ENCODE measurements around the gene GSTO1. TPM values are rescaled to one million over a fixed set of nuclear protein-coding genes. Genes with fewer than 3 reads are reported as not detected.

The GSTO1 gene
- total RNA-seq, 1 experiment from 2014 or later, result 126 TPM

- no peak overlapping the region for H3K27ac ChIP-seq (ENCODE audit: low read depth, low read length, poor library complexity, severe bottlenecking)
- H3K4me3 ChIP-seq (ENCODE audit: low read depth, low read length, poor library complexity, severe bottlenecking), result no peak overlapping the region
- H3K36me3 ChIP-seq (ENCODE audit: insufficient read depth, low read length, poor library complexity, severe bottlenecking), result no peaks in the 10 kb centered on the region
- H3K27me3 ChIP-seq (replicated peaks; ENCODE audit: insufficient read depth, low read depth, low read length, poor library complexity), result no peaks in the 10 kb centered on the region
- H3K4me1 ChIP-seq (ENCODE audit: insufficient read depth, low read length, poor library complexity, severe bottlenecking), result no peaks in the 10 kb centered on the region
- BruUV-seq (replicated peaks), result no TSS peak
- TF ChIP-seq CTCF (conservative IDR thresholded peaks at IDR 0.05; ENCODE audit: low read depth, low read length) (no peak), EZH2 (IDR thresholded peaks at IDR 0.05; ENCODE audit: borderline replicate concordance, low read depth, low read length, poor library complexity, severe bottlenecking) (no peak)
- DNase-seq (ENCODE audit: low spot score), result no peak
- intact Hi-C loops (cut with micrococcal nuclease; ENCODE audit: unreplicated experiment), result no loop called here
- CTCF ChIA-PET, result no interaction called here
- H3K9me3 ChIP-seq (ENCODE audit: low read depth, low read length, poor library complexity, severe bottlenecking), result no peaks in the 10 kb centered on the region
- POLR2A ChIA-PET (ENCODE audit: low non-redundant PET), result no interaction called here
Observed at GRCh38 chr10:104273286-104273685, 18.6 kb downstream of the GSTO1 start.

GRCh38 chr10:104273899-104274575 lies 19.3 kb downstream of the GSTO1 start:
- no peak overlapping the region for H3K27ac ChIP-seq (ENCODE audit: low read depth, low read length, poor library complexity, severe bottlenecking)
- no peaks in the 10 kb centered on the region for H3K27me3 ChIP-seq (replicated peaks; ENCODE audit: insufficient read depth, low read depth, low read length, poor library complexity)
- DNase-seq (ENCODE audit: low spot score), result no peak
- TF ChIP-seq CTCF (conservative IDR thresholded peaks at IDR 0.05; ENCODE audit: low read depth, low read length) (no peak), EZH2 (IDR thresholded peaks at IDR 0.05; ENCODE audit: borderline replicate concordance, low read depth, low read length, poor library complexity, severe bottlenecking) (no peak)
- H3K4me1 ChIP-seq (ENCODE audit: insufficient read depth, low read length, poor library complexity, severe bottlenecking), result no peaks in the 10 kb centered on the region
- ChIA-PET POLR2A (ENCODE audit: low non-redundant PET) (no interaction called here), CTCF (interaction anchor here (0.6 to 2.0 kb wide), 8 partner anchors 16 to 386 kb away, joined by 3 to 8 read pairs (median 5); partner anchors contain the start of genes CFAP58 and ITPRIP)
- H3K36me3 ChIP-seq (ENCODE audit: insufficient read depth, low read length, poor library complexity, severe bottlenecking), result no peaks in the 10 kb centered on the region
- BruUV-seq (replicated peaks), result no TSS peak
- no peak overlapping the region for H3K4me3 ChIP-seq (ENCODE audit: low read depth, low read length, poor library complexity, severe bottlenecking)
- no peaks in the 10 kb centered on the region for H3K9me3 ChIP-seq (ENCODE audit: low read depth, low read length, poor library complexity, severe bottlenecking)
- intact Hi-C loops (cut with micrococcal nuclease; ENCODE audit: unreplicated experiment), result no loop called here

- no peak overlapping the region for H3K27ac ChIP-seq (ENCODE audit: low read depth, low read length, poor library complexity, severe bottlenecking)
- no peaks in the 10 kb centered on the region for H3K9me3 ChIP-seq (ENCODE audit: low read depth, low read length, poor library complexity, severe bottlenecking)
- no peaks in the 10 kb centered on the region for H3K4me1 ChIP-seq (ENCODE audit: insufficient read depth, low read length, poor library complexity, severe bottlenecking)
- ChIA-PET POLR2A (ENCODE audit: low non-redundant PET) (no interaction called here), CTCF (interaction anchor here (1.0 to 2.0 kb wide), 7 partner anchors 15 to 387 kb away, joined by 3 to 8 read pairs (median 5); partner anchors contain the start of genes CFAP58 and ITPRIP)
- DNase-seq (ENCODE audit: low spot score), result peak; percentile 48
- no TSS peak for BruUV-seq (replicated peaks)
- no peaks in the 10 kb centered on the region for H3K36me3 ChIP-seq (ENCODE audit: insufficient read depth, low read length, poor library complexity, severe bottlenecking)
- H3K27me3 ChIP-seq (replicated peaks; ENCODE audit: insufficient read depth, low read depth, low read length, poor library complexity), result no peaks in the 10 kb centered on the region
- TF ChIP-seq EZH2 (IDR thresholded peaks at IDR 0.05; ENCODE audit: borderline replicate concordance, low read depth, low read length, poor library complexity, severe bottlenecking) (no peak), CTCF (conservative IDR thresholded peaks at IDR 0.05; ENCODE audit: low read depth, low read length) (peak; percentile 87)
- intact Hi-C loops (cut with micrococcal nuclease; ENCODE audit: unreplicated experiment), result no loop called here
- H3K4me3 ChIP-seq (ENCODE audit: low read depth, low read length, poor library complexity, severe bottlenecking), result no peak overlapping the region
Observed at GRCh38 chr10:104274762-104275721, 20.4 kb downstream of the GSTO1 start.
